ENCODE data around the gene PAIP2.

Gene PAIP2

GRCh38 chr5:139415221-139415861 lies 73.7 kb downstream of the PAIP2 start:
- TF ChIP-seq CTCF (IDR thresholded peaks at IDR 0.05; ENCODE audit: unreplicated experiment in 3 of 3) = no peak

GRCh38 chr5:139415869-139416268 lies 74.2 kb downstream of the PAIP2 start:
- Mint-ChIP-seq H3K9me3 (no peaks in the 10 kb centered on the region), H3K4me3 (no peak overlapping the region), H3K27ac (peak overlapping the region; percentile 22 to 77 (median 41)), H3K36me3 (ENCODE audit: low read depth) (peaks cover 47% of the 10 kb centered on the region), H3K27me3 (ENCODE audit: low read depth) (no peaks in the 10 kb centered on the region), H3K4me1 (peaks cover 72% of the 10 kb centered on the region)
- no peak for TF ChIP-seq CTCF (IDR thresholded peaks at IDR 0.05; ENCODE audit: unreplicated experiment in 3 of 3)

More at GRCh38 chr5:139415221-139415861, 73.7 kb downstream of the PAIP2 start:
- Mint-ChIP-seq H3K27me3 (ENCODE audit: low read depth) (no peaks in the 10 kb centered on the region), H3K4me3 (no peak overlapping the region), H3K27ac (peak overlapping the region; percentile 67 to 86 (median 77)), H3K36me3 (ENCODE audit: low read depth) (peaks cover 41% of the 10 kb centered on the region), H3K9me3 (no peaks in the 10 kb centered on the region), H3K4me1 (peaks cover 69% of the 10 kb centered on the region)

GRCh38 chr5:139416651-139417050 lies 75.0 kb downstream of the PAIP2 start:
- Mint-ChIP-seq H3K27ac (peak overlapping the region; percentile 60 to 77 (median 68)), H3K27me3 (ENCODE audit: low read depth) (no peaks in the 10 kb centered on the region), H3K4me1 (peaks cover 65% of the 10 kb centered on the region), H3K36me3 (ENCODE audit: low read depth) (peaks cover 46% of the 10 kb centered on the region), H3K4me3 (no peak overlapping the region), H3K9me3 (no peaks in the 10 kb centered on the region)
- no peak for TF ChIP-seq CTCF (IDR thresholded peaks at IDR 0.05; ENCODE audit: unreplicated experiment in 3 of 3)

- peak overlapping the region in 1 of 3 experiments; percentile 12 for H3K4me3 Mint-ChIP-seq
- peak overlapping the region; percentile 60 to 77 (median 68) for H3K27ac Mint-ChIP-seq
- H3K36me3 Mint-ChIP-seq (ENCODE audit: low read depth) = peaks cover 45% of the 10 kb centered on the region
- no peak for TF ChIP-seq CTCF (IDR thresholded peaks at IDR 0.05; ENCODE audit: unreplicated experiment in 3 of 3)
- no peaks in the 10 kb centered on the region for H3K9me3 Mint-ChIP-seq
- no peaks in the 10 kb centered on the region for H3K27me3 Mint-ChIP-seq (ENCODE audit: low read depth)
- H3K4me1 Mint-ChIP-seq = peaks cover 63% of the 10 kb centered on the region
Measured at GRCh38 chr5:139417214-139417613, 75.6 kb downstream of the PAIP2 start.

GRCh38 chr5:139418793-139419192 lies 77.1 kb downstream of the PAIP2 start:
- H3K36me3 Mint-ChIP-seq (ENCODE audit: low read depth) = peaks cover 41% of the 10 kb centered on the region
- no peak for TF ChIP-seq CTCF (IDR thresholded peaks at IDR 0.05; ENCODE audit: unreplicated experiment in 3 of 3)

More at GRCh38 chr5:139418793-139419192, 77.1 kb downstream of the PAIP2 start:
- Mint-ChIP-seq H3K27ac (peak overlapping the region in 2 of 3 experiments; percentile 26 to 38), H3K4me3 (peak overlapping the region in 1 of 3 experiments; percentile 10), H3K27me3 (ENCODE audit: low read depth) (no peaks in the 10 kb centered on the region), H3K4me1 (peaks cover 56% of the 10 kb centered on the region), H3K9me3 (no peaks in the 10 kb centered on the region)
